A549 (cell line): ENCODE measurements around the gene VARS2. TPM values are rescaled to one million over a fixed set of nuclear protein-coding genes. Genes with fewer than 3 reads are reported as not detected.

Source experiments
- ATAC-seq, 2 experiments: fragments of 200-7000 bp in 1 of 2; fragments of >200 bp in 1 of 2; cut with Nextera tagmentation in 1 of 2; cut with Tn5 transposase in 1 of 2; 3 replicates each; pipeline versions ENCODE4 v1.8.0 to v1.9.1; 2018 to 2020; ENCODE audit warnings: mild to moderate bottlenecking in 1 of 2, moderate library complexity in 1 of 2
- CTCF ChIA-PET: fragments of 300-600 bp; sonication (Branson Sonifier 250); formaldehyde crosslinking; extraction: SDS; loops from one replicate; lab custom pipeline; 2021; ENCODE audit warnings: antibody characterized with exemption, inconsistent platforms; lab: Yijun Ruan, JAX
- POLR2A ChIA-PET: fragments of 350-600 bp; formaldehyde crosslinking; extraction: SDS; loops from one replicate; lab custom pipeline; 2021; ENCODE audit warnings: antibody characterized with exemption, inconsistent platforms; lab: Yijun Ruan, JAX
- DNase-seq, 2 experiments: peaks; one replicate each; pipeline versions ENCODE4 v3.0.0 to v3.0.0-alpha.2; 2011 to 2016; ENCODE audit warnings: low read depth in 1 of 2, low spot score in 1 of 2
- FAIRE-seq: peaks from 2 replicates; lab custom pipeline; 2011; peaks lifted over from hg19 to GRCh38; lab: Jason Lieb, UNC
- H3K27ac ChIP-seq, 2 experiments: fragments of >200 bp; sonication (Bioruptor Twin); formaldehyde crosslinking; 3 replicates each; pipeline ENCODE4 v1.5.1; 2016 to 2017
- H3K4me1 ChIP-seq: fragments of >200 bp; sonication (Bioruptor Twin); formaldehyde crosslinking; 3 replicates; pipeline ENCODE4 v1.6.1; 2016
- H3K4me2 ChIP-seq: fragments of >200 bp; sonication (Bioruptor Twin); formaldehyde crosslinking; 3 replicates; pipeline ENCODE4 v1.6.1; 2016
- H3K4me3 ChIP-seq: fragments of >200 bp; sonication (Bioruptor Twin); formaldehyde crosslinking; 3 replicates; pipeline ENCODE4 v1.5.1; 2016
- H3K9me3 ChIP-seq: fragments of >200 bp; sonication (Bioruptor Twin); formaldehyde crosslinking; 3 replicates; pipeline ENCODE4 v1.6.1; 2016
- CBX2 ChIP-seq: fragments of 200-600 bp; sonication (generic); IDR thresholded peaks from 2 replicates; pipeline ENCODE4 v1.6.1; 2016; ENCODE audit warnings: low read depth, mild to moderate bottlenecking, borderline replicate concordance
- CEBPB ChIP-seq, 2 experiments: fragments of >200 bp in 1 of 2; sonication (Bioruptor Twin) in 1 of 2; formaldehyde crosslinking in 1 of 2; IDR thresholded peaks; 2 replicates each; pipeline ENCODE4 v1.6.1; 2012 to 2016
- ESRRA ChIP-seq: fragments of 150-350 bp; IDR thresholded peaks from 2 replicates; pipeline ENCODE4 v1.6.1; 2014; ENCODE audit warnings: mild to moderate bottlenecking, low read length, borderline replicate concordance
- FOSB ChIP-seq: fragments of 250-450 bp; sonication (Bioruptor Pico); IDR thresholded peaks from 2 replicates; pipeline ENCODE4 v1.5.0; 2020; ENCODE audit warnings: mild to moderate bottlenecking, moderate library complexity
- HMGXB4 ChIP-seq: fragments of 250-450 bp; sonication (Bioruptor Pico); IDR thresholded peaks from 2 replicates; pipeline ENCODE4 v1.5.0; 2021; ENCODE audit warnings: mild to moderate bottlenecking, moderate library complexity, borderline replicate concordance
- HOXB13 ChIP-seq: fragments of 250-450 bp; sonication (Bioruptor Pico); IDR thresholded peaks from 2 replicates; pipeline ENCODE4 v1.5.0; 2020; ENCODE audit warnings: low read depth, mild to moderate bottlenecking, moderate library complexity
- JUN ChIP-seq, 2 experiments: fragments of >200 bp; sonication (Bioruptor Twin); formaldehyde crosslinking; IDR thresholded peaks; 2 replicates in 1 of 2; 3 replicates in 1 of 2; pipeline ENCODE4 v1.6.1; 2016 to 2017
- KDM1A ChIP-seq: fragments of 200-600 bp; sonication (generic); IDR thresholded peaks from 2 replicates; pipeline ENCODE4 v1.6.1; 2016; ENCODE audit warnings: low read depth, mild to moderate bottlenecking
- MAZ ChIP-seq: fragments of 150-350 bp; IDR thresholded peaks from 2 replicates; pipeline ENCODE4 v1.6.1; 2014; ENCODE audit warnings: antibody characterized with exemption, low read depth, low read length, borderline replicate concordance
- NFE2L2 ChIP-seq: fragments of 150-350 bp; conservative IDR thresholded peaks from 2 replicates; pipeline ENCODE4 v1.6.1; 2014; ENCODE audit warnings: low read length
- NR3C1 ChIP-seq: fragments of >200 bp; sonication (Bioruptor Twin); formaldehyde crosslinking; IDR thresholded peaks from 3 replicates; pipeline ENCODE4 v1.6.1; 2017
- RAD21 ChIP-seq, 2 experiments: fragments of >200 bp in 1 of 2; sonication (Bioruptor Twin) in 1 of 2; formaldehyde crosslinking in 1 of 2; IDR thresholded peaks in 1 of 2; conservative IDR thresholded peaks in 1 of 2; 2 replicates in 1 of 2; 3 replicates in 1 of 2; pipeline ENCODE4 v1.6.1; 2012 to 2018; ENCODE audit warnings: inconsistent platforms in 1 of 2
- RARB ChIP-seq: fragments of 250-450 bp; sonication (Bioruptor Pico); IDR thresholded peaks from 2 replicates; pipeline ENCODE4 v1.8.0; 2021; ENCODE audit warnings: mild to moderate bottlenecking, moderate library complexity
- RNF2 ChIP-seq: fragments of 200-600 bp; sonication (generic); IDR thresholded peaks from 2 replicates; pipeline ENCODE4 v1.6.1; 2016; ENCODE audit warnings: low read depth, mild to moderate bottlenecking, antibody characterized with exemption, moderate library complexity, borderline replicate concordance
- SREBF2 ChIP-seq: fragments of 450-650 bp; IDR thresholded peaks from 2 replicates; pipeline ENCODE4 v1.6.1; 2014; ENCODE audit warnings: mild to moderate bottlenecking, moderate library complexity
- USF2 ChIP-seq: fragments of 450-650 bp; IDR thresholded peaks from 2 replicates; pipeline ENCODE4 v1.6.1; 2014; ENCODE audit warnings: antibody characterized with exemption
- ZNF302 ChIP-seq: fragments of 250-450 bp; sonication (Bioruptor Pico); IDR thresholded peaks from 2 replicates; pipeline ENCODE4 v1.9.0; 2021; ENCODE audit warnings: inconsistent platforms, mild to moderate bottlenecking, moderate library complexity
- ZSCAN20 ChIP-seq: fragments of 250-450 bp; sonication (Bioruptor Pico); IDR thresholded peaks from 2 replicates; pipeline ENCODE4 v1.8.0; 2022; ENCODE audit warnings: mild to moderate bottlenecking, moderate library complexity
- WGBS: methylation state at CpG from one replicate; pipeline ENCODE4 v1.1.6; 2017; ENCODE audit errors: missing lambda C conversion rate; 5-methylcytosine and 5-hydroxymethylcytosine counted together
- polyA plus RNA-seq, 4 experiments: library from polyadenylated mRNA; depleted of rRNA in 3 of 4; stranded (reverse); fragments of >200 nt; fragmentation: RNase III in 1 of 4; extraction: RNeasy Plus Mini Kit Qiagen cat#74134 plus additional on column Dnase treatment in 1 of 4; gene quantifications; 2 replicates in 3 of 4; 3 replicates in 1 of 4; pipeline ENCODE4 v1.2.3, GENCODE V29; 2011 to 2017
- TF ChIP-seq, protein P1 (sequence below): fragments of 150-350 bp; IDR thresholded peaks from 2 replicates; pipeline ENCODE4 v1.6.1; 2014; ENCODE audit warnings: low read depth, mild to moderate bottlenecking, low read length

The VARS2 gene
- polyA plus RNA-seq, 2 of the 4 experiments (the other 2 are of a cell fraction) = 15.0 to 15.5 TPM

- no peak overlapping the region for H3K4me2 ChIP-seq
- ATAC-seq (no peak), DNase-seq (no peak), FAIRE-seq (no peak)
- H3K9me3 ChIP-seq = no peaks in the 10 kb centered on the region
- 59% methylated on average over 4 of the region's 4 CpGs for WGBS
- H3K4me1 ChIP-seq = peaks cover 14% of the 10 kb centered on the region
- CTCF ChIA-PET = interaction anchor here (1.0 kb wide), 1 partner anchor 260 kb away, joined by 3 read pairs; no protein-coding TSS in a partner anchor
- no peak overlapping the region for H3K4me3 ChIP-seq
- no peak overlapping the region for H3K27ac ChIP-seq
- TF ChIP-seq CBX2 = no peak
- TF ChIP-seq FOSB (CRISPR knock-in tag) = no peak
- no peak for TF ChIP-seq KDM1A
- no peak for TF ChIP-seq CEBPB (IDR thresholded peaks at IDR 0.05)
- TF ChIP-seq NFE2L2 = no peak
- no peak for TF ChIP-seq USF2
- TF ChIP-seq HMGXB4 (CRISPR knock-in tag) = no peak
- no peak for TF ChIP-seq NR3C1
- no peak for TF ChIP-seq ESRRA
- POLR2A ChIA-PET = no interaction called here
These were observed 24.7 kb downstream of the VARS2 start for GRCh38 chr6:30938730-30939129.

- no peak for DNase-seq
- Histone ChIP-seq H3K4me3 (no peak overlapping the region), H3K9me3 (no peaks in the 10 kb centered on the region), H3K4me2 (no peak overlapping the region), H3K27ac (no peak overlapping the region), H3K4me1 (peaks cover 14% of the 10 kb centered on the region)
- FAIRE-seq = no peak
- TF ChIP-seq ZSCAN20 (CRISPR knock-in tag) (no peak), HOXB13 (CRISPR knock-in tag) (no peak), CBX2 (no peak), JUN (IDR thresholded peaks at IDR 0.05) (no peak), FOSB (CRISPR knock-in tag) (no peak), RNF2 (no peak), SREBF2 (no peak), RAD21 (conservative IDR thresholded peaks at IDR 0.05 in 1 of 2, IDR thresholded peaks at IDR 0.05 in 1 of 2) (no peak), ZNF302 (no peak), MAZ (no peak), RARB (CRISPR knock-in tag) (no peak)
- TF ChIP-seq, protein P1, sequence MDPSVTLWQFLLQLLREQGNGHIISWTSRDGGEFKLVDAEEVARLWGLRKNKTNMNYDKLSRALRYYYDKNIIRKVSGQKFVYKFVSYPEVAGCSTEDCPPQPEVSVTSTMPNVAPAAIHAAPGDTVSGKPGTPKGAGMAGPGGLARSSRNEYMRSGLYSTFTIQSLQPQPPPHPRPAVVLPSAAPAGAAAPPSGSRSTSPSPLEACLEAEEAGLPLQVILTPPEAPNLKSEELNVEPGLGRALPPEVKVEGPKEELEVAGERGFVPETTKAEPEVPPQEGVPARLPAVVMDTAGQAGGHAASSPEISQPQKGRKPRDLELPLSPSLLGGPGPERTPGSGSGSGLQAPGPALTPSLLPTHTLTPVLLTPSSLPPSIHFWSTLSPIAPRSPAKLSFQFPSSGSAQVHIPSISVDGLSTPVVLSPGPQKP = no peak
- CTCF ChIA-PET = interaction anchor here (1.5 to 4.7 kb wide), 2 partner anchors 130 to 141 kb away, joined by 4 to 47 read pairs; no protein-coding TSS in a partner anchor
- WGBS = 82% methylated on average over 3 of the region's 3 CpGs
- no peak for ATAC-seq
- POLR2A ChIA-PET = no interaction called here
These were observed 25.4 kb downstream of the VARS2 start for GRCh38 chr6:30939473-30939872.
